Measurements from ENCODE around the gene SHB. TPM values are rescaled to one million over a fixed set of nuclear protein-coding genes. Genes with fewer than 3 reads are reported as not detected.
A peak's percentile ranks its signal among the peaks of the same experiment; 100 is the strongest.

SHB gene
- total RNA-seq, 1 donor from 2014 or later, result 1.1 TPM

DNA sequence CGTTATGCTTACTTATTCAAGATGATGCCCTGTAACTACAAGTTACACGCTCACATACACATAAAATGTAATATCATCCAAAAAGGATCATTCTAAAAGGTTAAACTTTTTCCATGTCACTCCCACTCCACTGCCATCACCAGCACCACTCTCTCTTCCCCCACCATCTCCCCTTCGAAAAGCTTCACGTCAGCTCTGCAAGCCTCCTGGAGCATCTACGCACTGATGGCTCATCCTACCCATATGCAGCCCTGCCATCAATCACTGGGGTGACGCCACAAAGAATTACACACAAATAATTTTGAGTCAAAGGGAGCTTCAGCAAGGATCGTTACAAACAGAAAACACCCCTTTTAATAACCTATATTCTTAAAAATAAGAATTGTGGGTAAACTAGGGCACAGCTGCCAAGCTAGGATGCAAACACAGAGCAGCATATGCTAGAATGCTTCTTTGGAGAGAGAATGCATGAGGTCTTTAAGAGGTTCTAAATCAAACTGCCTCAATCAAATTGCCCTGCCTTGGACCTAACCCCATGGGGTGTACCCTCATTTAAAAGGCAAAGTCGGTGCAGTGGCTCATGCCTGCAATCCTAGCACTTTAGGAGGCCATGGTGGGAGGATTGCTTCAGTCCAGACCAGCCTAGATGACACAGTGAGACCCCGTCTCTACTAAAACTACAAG is 56.1 kb downstream of the SHB start:
- no peak overlapping the region for H3K27ac ChIP-seq
- H3K4me3 ChIP-seq, result no peak overlapping the region
- no peak overlapping the region for H3K4me2 ChIP-seq
- no peaks in the 10 kb centered on the region for H3K36me3 ChIP-seq
- H3K9ac ChIP-seq, result no peak overlapping the region
- peaks cover 5% of the 10 kb centered on the region for H3K36me3 Mint-ChIP-seq
- TF ChIP-seq, protein P1, sequence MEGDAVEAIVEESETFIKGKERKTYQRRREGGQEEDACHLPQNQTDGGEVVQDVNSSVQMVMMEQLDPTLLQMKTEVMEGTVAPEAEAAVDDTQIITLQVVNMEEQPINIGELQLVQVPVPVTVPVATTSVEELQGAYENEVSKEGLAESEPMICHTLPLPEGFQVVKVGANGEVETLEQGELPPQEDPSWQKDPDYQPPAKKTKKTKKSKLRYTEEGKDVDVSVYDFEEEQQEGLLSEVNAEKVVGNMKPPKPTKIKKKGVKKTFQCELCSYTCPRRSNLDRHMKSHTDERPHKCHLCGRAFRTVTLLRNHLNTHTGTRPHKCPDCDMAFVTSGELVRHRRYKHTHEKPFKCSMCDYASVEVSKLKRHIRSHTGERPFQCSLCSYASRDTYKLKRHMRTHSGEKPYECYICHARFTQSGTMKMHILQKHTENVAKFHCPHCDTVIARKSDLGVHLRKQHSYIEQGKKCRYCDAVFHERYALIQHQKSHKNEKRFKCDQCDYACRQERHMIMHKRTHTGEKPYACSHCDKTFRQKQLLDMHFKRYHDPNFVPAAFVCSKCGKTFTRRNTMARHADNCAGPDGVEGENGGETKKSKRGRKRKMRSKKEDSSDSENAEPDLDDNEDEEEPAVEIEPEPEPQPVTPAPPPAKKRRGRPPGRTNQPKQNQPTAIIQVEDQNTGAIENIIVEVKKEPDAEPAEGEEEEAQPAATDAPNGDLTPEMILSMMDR (IDR thresholded peaks at IDR 0.05), result no peak
- no peak for TF ChIP-seq EZH2phosphoT487 (IDR thresholded peaks at IDR 0.05)
- TF ChIP-seq EZH2 (IDR thresholded peaks at IDR 0.05), result no peak
- H3K27ac Mint-ChIP-seq, result no peak overlapping the region
- H4K20me1 ChIP-seq (ENCODE audit: low read depth), result no peaks in the 10 kb centered on the region
- H3K9me3 ChIP-seq (ENCODE audit: low read depth), result no peaks in the 10 kb centered on the region
- peaks cover 49% of the 10 kb centered on the region for H3K4me1 ChIP-seq
- peak overlapping the region; percentile 17 for H3K4me3 Mint-ChIP-seq
- H3K9me3 Mint-ChIP-seq, result no peaks in the 10 kb centered on the region
- H3K27me3 Mint-ChIP-seq (ENCODE audit: insufficient read depth, low read depth), result peaks cover 6% of the 10 kb centered on the region
- H3K27me3 ChIP-seq, result no peaks in the 10 kb centered on the region
- H3F3A ChIP-seq (ENCODE audit: low read depth), result peaks cover 29% of the 10 kb centered on the region
- no peak overlapping the region for H2AFZ ChIP-seq (replicated peaks)
- H3K79me2 ChIP-seq (ENCODE audit: low read depth), result no peaks in the 10 kb centered on the region
- H3K4me1 Mint-ChIP-seq, result peaks cover 78% of the 10 kb centered on the region
- DNase-seq (ENCODE audit: low spot score), result no peak

DNA sequence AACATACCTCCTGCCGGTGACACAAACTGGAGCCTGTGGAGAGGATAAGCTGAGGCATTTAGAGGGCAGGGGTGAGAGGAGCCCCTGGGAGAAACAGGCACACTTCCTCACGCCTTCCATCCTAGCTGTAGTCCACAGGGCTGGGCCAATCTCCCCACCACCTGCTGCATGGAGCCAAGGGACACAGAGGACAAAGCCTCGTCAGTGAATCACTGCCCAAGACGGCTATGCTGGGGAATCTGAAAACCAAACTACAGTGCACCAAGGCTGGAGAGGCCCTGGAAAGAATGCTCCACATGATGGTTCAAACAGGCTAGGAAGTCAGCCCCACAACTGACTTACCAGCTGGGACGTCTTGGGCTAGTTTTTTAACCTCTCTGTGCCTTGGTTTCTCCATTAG is 57.0 kb downstream of the SHB start:
- no peak overlapping the region for H3K9ac ChIP-seq
- Mint-ChIP-seq H3K27me3 (ENCODE audit: insufficient read depth, low read depth) (peaks cover 6% of the 10 kb centered on the region), H3K27ac (no peak overlapping the region), H3K9me3 (no peaks in the 10 kb centered on the region), H3K36me3 (peaks cover 5% of the 10 kb centered on the region), H3K4me3 (no peak overlapping the region), H3K4me1 (peaks cover 78% of the 10 kb centered on the region)
- H3K4me2 ChIP-seq, result no peak overlapping the region
- no peaks in the 10 kb centered on the region for H3K36me3 ChIP-seq
- H3K4me3 ChIP-seq, result no peak overlapping the region
- H2AFZ ChIP-seq (replicated peaks), result no peak overlapping the region
- DNase-seq (ENCODE audit: low spot score), result no peak
- no peaks in the 10 kb centered on the region for H3K27me3 ChIP-seq
- TF ChIP-seq EZH2 (IDR thresholded peaks at IDR 0.05) (no peak), EZH2phosphoT487 (IDR thresholded peaks at IDR 0.05) (no peak)
- TF ChIP-seq, protein P1 (IDR thresholded peaks at IDR 0.05), result no peak
- H3F3A ChIP-seq (ENCODE audit: low read depth), result peaks cover 23% of the 10 kb centered on the region
- H3K4me1 ChIP-seq, result peaks cover 44% of the 10 kb centered on the region
- H3K9me3 ChIP-seq (ENCODE audit: low read depth), result no peaks in the 10 kb centered on the region
- no peaks in the 10 kb centered on the region for H3K79me2 ChIP-seq (ENCODE audit: low read depth)
- no peaks in the 10 kb centered on the region for H4K20me1 ChIP-seq (ENCODE audit: low read depth)
- no peak overlapping the region for H3K27ac ChIP-seq

DNA sequence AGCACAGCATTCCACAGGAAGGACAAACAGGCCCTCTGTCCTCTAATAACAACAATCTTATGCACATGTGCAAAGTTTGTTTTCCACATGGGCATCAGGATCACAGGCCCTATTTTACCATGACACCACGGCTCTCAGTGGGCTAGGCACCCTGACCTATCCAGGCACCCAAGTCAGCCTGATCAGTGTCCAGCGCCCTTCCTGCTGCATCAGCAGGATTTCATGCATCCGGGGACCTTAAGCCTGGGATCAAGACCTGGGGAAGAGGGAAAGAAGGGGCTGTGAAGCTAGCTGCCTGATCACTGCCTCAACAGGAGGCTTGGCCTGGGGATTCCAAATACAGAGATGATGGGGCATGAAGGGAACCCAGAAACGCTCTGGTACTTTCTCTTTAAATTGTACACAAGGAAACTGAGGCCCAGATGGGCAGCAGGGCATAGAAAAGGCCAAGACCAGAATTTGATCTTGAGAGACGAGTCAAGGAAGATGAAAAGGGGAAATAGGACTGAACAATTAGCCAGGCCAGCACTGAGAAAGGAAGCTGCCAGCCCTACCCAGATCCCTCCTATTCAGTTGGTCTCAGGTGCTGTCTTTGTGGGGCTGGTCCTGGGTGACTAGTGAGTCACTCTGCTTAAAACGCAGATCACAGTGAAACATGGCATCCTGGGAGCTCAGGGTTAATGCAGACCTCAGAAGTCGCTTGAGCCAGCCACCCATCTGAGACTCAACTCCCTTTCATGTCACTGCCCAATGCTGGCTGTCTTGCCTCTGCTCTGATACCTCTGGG is 57.9 kb downstream of the SHB start:
- H3K79me2 ChIP-seq (ENCODE audit: low read depth), result no peaks in the 10 kb centered on the region
- no peaks in the 10 kb centered on the region for H3K36me3 ChIP-seq
- Mint-ChIP-seq H3K4me1 (peaks cover 76% of the 10 kb centered on the region), H3K4me3 (no peak overlapping the region), H3K36me3 (peaks cover 5% of the 10 kb centered on the region), H3K27ac (no peak overlapping the region), H3K27me3 (ENCODE audit: insufficient read depth, low read depth) (peaks cover 6% of the 10 kb centered on the region), H3K9me3 (no peaks in the 10 kb centered on the region)
- H4K20me1 ChIP-seq (ENCODE audit: low read depth), result no peaks in the 10 kb centered on the region
- H3K9me3 ChIP-seq (ENCODE audit: low read depth), result no peaks in the 10 kb centered on the region
- no peak for DNase-seq (ENCODE audit: low spot score)
- TF ChIP-seq, protein P1 (IDR thresholded peaks at IDR 0.05), result no peak
- TF ChIP-seq EZH2 (IDR thresholded peaks at IDR 0.05) (no peak), EZH2phosphoT487 (IDR thresholded peaks at IDR 0.05) (no peak)
- H3K9ac ChIP-seq, result no peak overlapping the region
- H3K4me3 ChIP-seq, result no peak overlapping the region
- H3K27me3 ChIP-seq, result no peaks in the 10 kb centered on the region
- H2AFZ ChIP-seq (replicated peaks), result no peak overlapping the region
- no peak overlapping the region for H3K27ac ChIP-seq
- no peak overlapping the region for H3K4me2 ChIP-seq
- H3F3A ChIP-seq (ENCODE audit: low read depth), result peaks cover 15% of the 10 kb centered on the region
- H3K4me1 ChIP-seq, result peaks cover 35% of the 10 kb centered on the region
